Neuronal stem cell (in vitro differentiated cells): ENCODE measurements around the gene KIFC3.

Experiments used
- DNase-seq: peaks from one replicate; pipeline ENCODE4 v3.0.0-alpha.2; 2013; ENCODE audit warnings: low spot score
- H2AFZ ChIP-seq: one replicate; pipeline ENCODE4 v1.6.1; 2013; ENCODE audit warnings: mild to moderate bottlenecking, low read length, inconsistent platforms
- H2AK5ac ChIP-seq: 2 replicates; pipeline ENCODE4 v1.6.1; 2013; ENCODE audit warnings: low read depth, mild to moderate bottlenecking, inconsistent platforms, low read length, moderate library complexity, mixed read lengths
- H2BK120ac ChIP-seq: 2 replicates; pipeline ENCODE4 v1.6.1; 2013; ENCODE audit warnings: low read depth, mild to moderate bottlenecking, inconsistent platforms, low read length, moderate library complexity, mixed read lengths
- H2BK12ac ChIP-seq: one replicate; pipeline ENCODE4 v1.6.1; 2013; ENCODE audit warnings: low read length, inconsistent platforms
- H2BK15ac ChIP-seq: 2 replicates; pipeline ENCODE4 v1.6.1; 2013; ENCODE audit warnings: mild to moderate bottlenecking, low read length, inconsistent platforms, mixed read lengths
- H2BK5ac ChIP-seq: one replicate; pipeline ENCODE4 v1.6.1; 2013; ENCODE audit warnings: inconsistent platforms, mild to moderate bottlenecking, low read length, moderate library complexity
- H3K14ac ChIP-seq: one replicate; pipeline ENCODE4 v1.6.1; 2013; ENCODE audit warnings: low read length, inconsistent platforms
- H3K18ac ChIP-seq: 2 replicates; pipeline ENCODE4 v1.6.1; 2013; ENCODE audit warnings: low read length, inconsistent platforms
- H3K23ac ChIP-seq: 2 replicates; pipeline ENCODE4 v1.6.1; 2013; ENCODE audit warnings: low read depth, mild to moderate bottlenecking, mixed read lengths, low read length, inconsistent platforms; ENCODE audit not compliant: poor library complexity
- H3K27ac ChIP-seq: replicated peaks from 3 replicates; pipeline ENCODE4 v1.5.1; 2013; ENCODE audit warnings: low read length, inconsistent platforms
- H3K27me3 ChIP-seq, 3 experiments: 2 replicates each; pipeline ENCODE4 v1.6.1; 2013; ENCODE audit warnings: low read length in 3 of 3, mild to moderate bottlenecking in 2 of 3, inconsistent platforms in 1 of 3, low read depth in 1 of 3, mixed read lengths in 1 of 3, moderate library complexity in 1 of 3; ENCODE audit not compliant: control insufficient read depth in 3 of 3, insufficient read depth in 3 of 3
- H3K36me3 ChIP-seq, 2 donors: replicated peaks in 1 of 2; 2 replicates each; pipeline ENCODE4 v1.6.1; 2013; ENCODE audit warnings: low read length in 2 of 2; ENCODE audit not compliant: control insufficient read depth in 2 of 2, insufficient read depth in 2 of 2
- H3K4ac ChIP-seq: 2 replicates; pipeline ENCODE4 v1.6.1; 2013; ENCODE audit warnings: inconsistent platforms, mild to moderate bottlenecking, low read length, moderate library complexity
- H3K4me1 ChIP-seq, 2 donors: 1 replicate in 1 of 2; 2 replicates in 1 of 2; pipeline ENCODE4 v1.6.1; 2013; ENCODE audit warnings: low read length in 2 of 2, low read depth in 1 of 2; ENCODE audit not compliant: control insufficient read depth in 2 of 2, insufficient read depth in 1 of 2
- H3K4me2 ChIP-seq: one replicate; pipeline ENCODE4 v1.6.1; 2013; ENCODE audit warnings: mild to moderate bottlenecking, low read length, inconsistent platforms; ENCODE audit not compliant: insufficient read depth, poor library complexity, severe bottlenecking
- H3K4me3 ChIP-seq, 2 donors: 2 replicates each; pipeline ENCODE4 v1.5.1; 2013; ENCODE audit warnings: low read length in 2 of 2, mild to moderate bottlenecking in 2 of 2, inconsistent platforms in 1 of 2, moderate library complexity in 1 of 2
- H3K79me1 ChIP-seq: one replicate; pipeline ENCODE4 v1.6.1; 2013; ENCODE audit warnings: low read depth, mild to moderate bottlenecking, inconsistent platforms, low read length, moderate library complexity
- H3K9ac ChIP-seq: one replicate; pipeline ENCODE4 v1.6.1; 2013; ENCODE audit warnings: mild to moderate bottlenecking, low read depth, low read length, inconsistent platforms; ENCODE audit not compliant: poor library complexity
- H3K9me3 ChIP-seq, 2 donors: replicated peaks in 1 of 2; 2 replicates each; pipeline versions ENCODE3 to v1.6.1; 2013; ENCODE audit warnings: low read length in 2 of 2, mild to moderate bottlenecking in 2 of 2, inconsistent platforms in 1 of 2, low read depth in 1 of 2, mixed read lengths in 1 of 2, moderate library complexity in 1 of 2; ENCODE audit not compliant: control insufficient read depth in 2 of 2, insufficient read depth in 1 of 2
- H4K8ac ChIP-seq: one replicate; pipeline ENCODE4 v1.6.1; 2013; ENCODE audit warnings: low read depth, mild to moderate bottlenecking, inconsistent platforms, low read length, moderate library complexity
- H4K91ac ChIP-seq: one replicate; pipeline ENCODE4 v1.6.1; 2013; ENCODE audit warnings: low read length, low read depth, mild to moderate bottlenecking, inconsistent platforms; ENCODE audit not compliant: poor library complexity
- WGBS, 2 donors: extraction: QIAGEN DNeasy Blood & Tissue Kit; methylation state at CpG; one replicate each; pipeline ENCODE4 v1.1.7; 2013; ENCODE audit warnings: missing lambda C conversion rate in 2 of 2, mixed read lengths in 1 of 2; ENCODE audit not compliant: insufficient read length in 2 of 2, insufficient replicate concordance in 1 of 2; ENCODE audit errors: extremely low coverage in 2 of 2; 5-methylcytosine and 5-hydroxymethylcytosine counted together

The KIFC3 gene

DNA sequence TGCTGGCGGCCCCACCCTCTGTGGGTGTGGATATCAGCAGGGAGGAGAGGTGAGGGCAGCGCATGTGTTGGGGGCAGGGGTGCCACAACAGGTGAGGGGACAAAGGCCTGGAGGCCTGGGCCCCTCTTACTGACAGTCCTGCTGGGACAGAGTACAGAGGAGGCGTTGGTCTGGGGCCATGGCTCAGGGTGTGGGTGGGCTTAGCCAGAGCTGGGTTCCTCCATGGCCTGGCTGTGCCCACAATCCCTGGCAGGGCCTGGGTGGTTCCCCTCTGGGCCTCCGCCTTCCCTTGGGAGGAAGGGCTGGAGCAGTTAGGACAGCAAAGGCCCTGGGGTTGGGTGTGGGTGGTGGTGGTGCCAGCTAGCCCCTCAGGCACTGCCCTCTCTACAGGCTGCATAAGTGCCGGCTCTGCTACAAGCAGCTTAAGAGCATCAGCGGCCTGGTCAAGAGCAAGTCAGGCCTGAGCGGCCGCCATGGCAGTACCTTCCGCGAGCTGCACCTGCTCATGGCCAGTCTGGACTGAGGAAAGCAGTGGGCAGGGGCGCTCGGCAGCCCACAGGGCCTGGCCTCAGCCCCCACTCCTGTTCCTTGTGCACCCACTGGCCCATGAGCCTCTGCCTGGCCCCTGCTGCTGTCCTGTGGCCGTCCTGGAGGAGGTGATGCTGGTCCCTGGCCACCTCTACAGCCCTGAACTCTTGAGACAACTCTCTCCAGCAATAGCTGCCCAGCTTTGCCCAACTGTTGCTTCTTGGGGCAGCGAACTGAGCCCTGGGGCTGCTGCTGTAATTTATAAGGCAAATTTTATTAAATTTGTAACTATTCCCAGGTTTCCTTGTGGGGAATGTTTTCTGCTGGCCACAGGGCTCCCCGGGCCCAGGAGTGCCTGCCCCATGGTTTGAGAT, 45.6 kb downstream of the KIFC3 start:
- Histone ChIP-seq H3K4me2 (no peak overlapping the region), H3K27ac (no peak overlapping the region), H3K79me1 (peaks cover 2% of the 10 kb centered on the region), H3K9ac (peak overlapping the region; percentile 50), H3K4me3 (no peak overlapping the region), H3K27me3 (no peaks in the 10 kb centered on the region), H3K23ac (no peak overlapping the region), H2BK5ac (no peak overlapping the region), H2BK12ac (peak overlapping the region; percentile 75), H3K4ac (no peak overlapping the region), H2AFZ (no peak overlapping the region), H3K9me3 (no peaks in the 10 kb centered on the region), H3K18ac (no peak overlapping the region), H2BK120ac (no peak overlapping the region), H3K36me3 (peaks cover 19 to 67% of the 10 kb centered on the region in 2 donors), H3K14ac (no peak overlapping the region), H4K8ac (no peak overlapping the region), H2AK5ac (no peak overlapping the region), H2BK15ac (no peak overlapping the region), H3K4me1 (no peaks in the 10 kb centered on the region), H4K91ac (no peak overlapping the region)
- DNase-seq, result no peak
- no CpG with 5 or more reads among the region's 15 CpGs for WGBS, 2 donors

DNA sequence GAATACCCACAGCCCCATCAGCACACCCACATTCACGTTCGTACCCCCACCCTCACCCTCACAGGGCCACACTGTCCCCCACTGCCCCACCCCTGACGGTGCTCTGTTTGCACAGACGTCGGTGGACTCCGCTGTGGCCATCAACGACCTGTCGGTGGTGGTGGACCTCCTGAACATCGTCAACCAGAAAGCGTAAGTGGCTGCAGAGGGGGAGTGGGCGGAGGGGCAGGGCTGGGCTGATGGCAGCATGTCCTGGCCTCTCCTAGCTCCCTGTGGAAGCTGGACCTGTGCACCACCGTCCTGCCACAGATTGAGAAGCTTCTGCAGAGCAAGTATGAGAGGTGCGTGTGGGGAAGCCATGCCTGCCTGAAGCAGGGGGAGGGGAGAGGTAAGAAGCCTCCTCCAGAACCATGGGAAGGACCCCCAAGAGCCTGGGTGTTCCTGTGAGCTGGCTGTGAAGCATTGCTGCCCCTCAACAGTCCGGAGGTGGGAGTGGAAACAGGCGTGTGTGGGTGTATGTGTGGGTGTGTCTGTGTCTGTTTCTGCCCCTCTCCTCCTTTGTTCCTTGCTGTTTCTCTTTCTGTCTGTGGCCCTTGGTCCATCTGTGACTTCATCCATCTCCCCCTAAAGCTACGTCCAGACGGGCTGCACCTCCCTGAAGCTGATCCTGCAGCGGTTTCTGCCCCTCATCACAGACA, 46.4 kb downstream of the KIFC3 start:
- no peak for DNase-seq
- Histone ChIP-seq H3K4ac (no peak overlapping the region), H3K4me3 (no peak overlapping the region), H3K9ac (peak overlapping the region; percentile 50), H2BK12ac (peak overlapping the region; percentile 75), H2AK5ac (no peak overlapping the region), H3K36me3 (peaks cover 24 to 72% of the 10 kb centered on the region in 2 donors), H3K18ac (no peak overlapping the region), H3K27me3 (no peaks in the 10 kb centered on the region), H3K14ac (no peak overlapping the region), H4K8ac (no peak overlapping the region), H2BK15ac (no peak overlapping the region), H4K91ac (no peak overlapping the region), H3K4me2 (no peak overlapping the region), H3K23ac (no peak overlapping the region), H3K79me1 (peaks cover 2% of the 10 kb centered on the region), H2BK5ac (no peak overlapping the region), H2BK120ac (no peak overlapping the region), H3K27ac (no peak overlapping the region), H3K4me1 (no peaks in the 10 kb centered on the region), H3K9me3 (no peaks in the 10 kb centered on the region), H2AFZ (no peak overlapping the region)
- WGBS, 2 donors, result no CpG with 5 or more reads among the region's 18 CpGs

DNA sequence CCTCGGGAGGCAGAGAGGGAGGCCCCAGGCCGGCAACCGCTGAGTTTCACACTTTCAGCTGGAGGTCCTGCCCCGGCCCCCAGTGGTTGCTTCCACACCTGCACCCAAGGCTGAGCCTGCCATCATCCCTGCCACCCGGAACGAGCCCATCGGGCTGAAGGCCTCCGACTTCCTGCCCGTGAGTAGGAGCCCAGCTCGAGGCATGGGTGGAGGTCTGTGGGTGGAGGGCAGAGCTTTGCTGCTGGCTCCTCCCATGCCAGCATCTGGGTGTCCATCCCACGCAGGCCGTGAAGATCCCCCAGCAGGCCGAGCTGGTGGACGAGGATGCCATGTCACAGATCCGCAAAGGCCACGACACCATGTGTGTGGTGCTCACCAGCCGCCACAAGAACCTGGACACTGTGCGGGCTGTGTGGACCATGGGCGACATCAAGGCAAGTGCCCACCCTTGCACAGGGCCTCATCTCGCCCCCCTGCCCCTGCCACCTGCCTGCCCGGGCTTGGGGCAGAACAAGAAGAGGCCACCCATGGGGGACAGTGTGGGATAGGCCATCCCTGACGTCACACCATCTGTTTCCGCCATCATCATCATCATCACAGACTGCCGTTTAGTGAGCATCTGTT, 47.1 kb downstream of the KIFC3 start:
- Histone ChIP-seq H3K4me1 (no peaks in the 10 kb centered on the region), H2BK5ac (no peak overlapping the region), H3K9ac (no peak overlapping the region), H3K9me3 (no peaks in the 10 kb centered on the region), H3K27me3 (no peaks in the 10 kb centered on the region), H3K23ac (peak overlapping the region; percentile 80), H3K18ac (no peak overlapping the region), H2BK12ac (no peak overlapping the region), H2BK15ac (no peak overlapping the region), H3K4ac (no peak overlapping the region), H2AK5ac (no peak overlapping the region), H3K79me1 (peaks cover 2% of the 10 kb centered on the region), H2AFZ (no peak overlapping the region), H4K8ac (no peak overlapping the region), H3K4me3 (peak overlapping the region in 1 of 2 donors; percentile 20), H3K4me2 (no peak overlapping the region), H3K27ac (no peak overlapping the region), H4K91ac (no peak overlapping the region), H3K36me3 (peaks cover 26 to 73% of the 10 kb centered on the region in 2 donors), H2BK120ac (no peak overlapping the region), H3K14ac (peak overlapping the region; percentile 71)
- no peak for DNase-seq
- no CpG with 5 or more reads among the region's 24 CpGs for WGBS, 2 donors
